ENCODE measurements around the gene NUAK1. TPM values are rescaled to one million over a fixed set of nuclear protein-coding genes. Genes with fewer than 3 reads are reported as not detected.

Gene NUAK1
- total RNA-seq, 1 donor = 0.52 TPM

- H3K9me3 ChIP-seq (ENCODE audit: low read depth, low read length) = no peaks in the 10 kb centered on the region
- peaks cover 3% of the 10 kb centered on the region for H3K27me3 ChIP-seq (ENCODE audit: insufficient read depth, low read length)
- H3K4me3 ChIP-seq (ENCODE audit: low read length) = no peak overlapping the region
- H3K4me1 ChIP-seq (ENCODE audit: insufficient read depth, low read length) = no peaks in the 10 kb centered on the region
Observed at GRCh38 chr12:106079148-106079738, 59.5 kb downstream of the NUAK1 start.

GRCh38 chr12:106078358-106079010, 60.3 kb downstream of the NUAK1 start:
- Histone ChIP-seq H3K9me3 (ENCODE audit: low read depth, low read length) (no peaks in the 10 kb centered on the region), H3K4me3 (ENCODE audit: low read length) (no peak overlapping the region), H3K4me1 (ENCODE audit: insufficient read depth, low read length) (no peaks in the 10 kb centered on the region), H3K27me3 (ENCODE audit: insufficient read depth, low read length) (peaks cover under 1% of the 10 kb centered on the region)

GRCh38 chr12:106074706-106075392, 63.9 kb downstream of the NUAK1 start:
- Histone ChIP-seq H3K4me3 (ENCODE audit: low read length) (no peak overlapping the region), H3K9me3 (ENCODE audit: low read depth, low read length) (no peaks in the 10 kb centered on the region), H3K27me3 (ENCODE audit: insufficient read depth, low read length) (no peaks in the 10 kb centered on the region), H3K4me1 (ENCODE audit: insufficient read depth, low read length) (no peaks in the 10 kb centered on the region)

GRCh38 chr12:106074361-106074705, 64.4 kb downstream of the NUAK1 start:
- Histone ChIP-seq H3K4me1 (ENCODE audit: insufficient read depth, low read length) (no peaks in the 10 kb centered on the region), H3K9me3 (ENCODE audit: low read depth, low read length) (no peaks in the 10 kb centered on the region), H3K27me3 (ENCODE audit: insufficient read depth, low read length) (no peaks in the 10 kb centered on the region), H3K4me3 (ENCODE audit: low read length) (no peak overlapping the region)

GRCh38 chr12:106073179-106073578, 65.6 kb downstream of the NUAK1 start:
- no peaks in the 10 kb centered on the region for H3K4me1 ChIP-seq (ENCODE audit: insufficient read depth, low read length)
- H3K4me3 ChIP-seq (ENCODE audit: low read length) = no peak overlapping the region
- H3K9me3 ChIP-seq (ENCODE audit: low read depth, low read length) = no peaks in the 10 kb centered on the region
- H3K27me3 ChIP-seq (ENCODE audit: insufficient read depth, low read length) = no peaks in the 10 kb centered on the region

- no peaks in the 10 kb centered on the region for H3K4me1 ChIP-seq (ENCODE audit: insufficient read depth, low read length)
- H3K4me3 ChIP-seq (ENCODE audit: low read length) = no peak overlapping the region
Observed at GRCh38 chr12:106072751-106073150, 66.0 kb downstream of the NUAK1 start.

GRCh38 chr12:106071686-106072085, 67.1 kb downstream of the NUAK1 start:
- Histone ChIP-seq H3K27me3 (ENCODE audit: insufficient read depth, low read length) (no peaks in the 10 kb centered on the region), H3K9me3 (ENCODE audit: low read depth, low read length) (no peaks in the 10 kb centered on the region), H3K4me1 (ENCODE audit: insufficient read depth, low read length) (no peaks in the 10 kb centered on the region), H3K4me3 (ENCODE audit: low read length) (no peak overlapping the region)

More at GRCh38 chr12:106072751-106073150, 66.0 kb downstream of the NUAK1 start:
- H3K27me3 ChIP-seq (ENCODE audit: insufficient read depth, low read length) = no peaks in the 10 kb centered on the region
- no peaks in the 10 kb centered on the region for H3K9me3 ChIP-seq (ENCODE audit: low read depth, low read length)

GRCh38 chr12:106070611-106071010, 68.1 kb downstream of the NUAK1 start:
- no peak overlapping the region for H3K4me3 ChIP-seq (ENCODE audit: low read length)
- no peaks in the 10 kb centered on the region for H3K9me3 ChIP-seq (ENCODE audit: low read depth, low read length)
- no peaks in the 10 kb centered on the region for H3K4me1 ChIP-seq (ENCODE audit: insufficient read depth, low read length)
- H3K27me3 ChIP-seq (ENCODE audit: insufficient read depth, low read length) = no peaks in the 10 kb centered on the region

GRCh38 chr12:106070147-106070546, 68.6 kb downstream of the NUAK1 start:
- H3K27me3 ChIP-seq (ENCODE audit: insufficient read depth, low read length) = no peaks in the 10 kb centered on the region
- no peaks in the 10 kb centered on the region for H3K9me3 ChIP-seq (ENCODE audit: low read depth, low read length)
- H3K4me3 ChIP-seq (ENCODE audit: low read length) = no peak overlapping the region
- H3K4me1 ChIP-seq (ENCODE audit: insufficient read depth, low read length) = no peaks in the 10 kb centered on the region

- no peak overlapping the region for H3K4me3 ChIP-seq (ENCODE audit: low read length)
- H3K27me3 ChIP-seq (ENCODE audit: insufficient read depth, low read length) = no peaks in the 10 kb centered on the region
- H3K4me1 ChIP-seq (ENCODE audit: insufficient read depth, low read length) = no peaks in the 10 kb centered on the region
- no peaks in the 10 kb centered on the region for H3K9me3 ChIP-seq (ENCODE audit: low read depth, low read length)
Observed at GRCh38 chr12:106068296-106068695, 70.5 kb downstream of the NUAK1 start.

GRCh38 chr12:106067606-106068205, 71.0 kb downstream of the NUAK1 start:
- no peaks in the 10 kb centered on the region for H3K27me3 ChIP-seq (ENCODE audit: insufficient read depth, low read length)
- H3K9me3 ChIP-seq (ENCODE audit: low read depth, low read length) = no peaks in the 10 kb centered on the region
- no peaks in the 10 kb centered on the region for H3K4me1 ChIP-seq (ENCODE audit: insufficient read depth, low read length)
- H3K4me3 ChIP-seq (ENCODE audit: low read length) = no peak overlapping the region

- H3K4me3 ChIP-seq (ENCODE audit: low read length) = no peak overlapping the region
- H3K9me3 ChIP-seq (ENCODE audit: low read depth, low read length) = no peaks in the 10 kb centered on the region
- no peaks in the 10 kb centered on the region for H3K27me3 ChIP-seq (ENCODE audit: insufficient read depth, low read length)
- no peaks in the 10 kb centered on the region for H3K4me1 ChIP-seq (ENCODE audit: insufficient read depth, low read length)
Observed at GRCh38 chr12:106066726-106067325, 71.9 kb downstream of the NUAK1 start.

GRCh38 chr12:106066051-106066705, 72.6 kb downstream of the NUAK1 start:
- Histone ChIP-seq H3K9me3 (ENCODE audit: low read depth, low read length) (no peaks in the 10 kb centered on the region), H3K27me3 (ENCODE audit: insufficient read depth, low read length) (no peaks in the 10 kb centered on the region), H3K4me1 (ENCODE audit: insufficient read depth, low read length) (no peaks in the 10 kb centered on the region), H3K4me3 (ENCODE audit: low read length) (no peak overlapping the region)

- no peaks in the 10 kb centered on the region for H3K4me1 ChIP-seq (ENCODE audit: insufficient read depth, low read length)
- no peaks in the 10 kb centered on the region for H3K27me3 ChIP-seq (ENCODE audit: insufficient read depth, low read length)
- no peaks in the 10 kb centered on the region for H3K9me3 ChIP-seq (ENCODE audit: low read depth, low read length)
- H3K4me3 ChIP-seq (ENCODE audit: low read length) = no peak overlapping the region
Observed at GRCh38 chr12:106065506-106065905, 73.2 kb downstream of the NUAK1 start.

GRCh38 chr12:106064721-106065021, 74.1 kb downstream of the NUAK1 start:
- H3K27me3 ChIP-seq (ENCODE audit: insufficient read depth, low read length) = no peaks in the 10 kb centered on the region
- no peaks in the 10 kb centered on the region for H3K4me1 ChIP-seq (ENCODE audit: insufficient read depth, low read length)
- H3K4me3 ChIP-seq (ENCODE audit: low read length) = no peak overlapping the region
- H3K9me3 ChIP-seq (ENCODE audit: low read depth, low read length) = no peaks in the 10 kb centered on the region

Data from mononuclear cell (primary cell).